HG02970 (cell line): ENCODE data around the gene THAP10.

ENCODE experiments used
- ATAC-seq: cut with Tn5 transposase; IDR thresholded peaks from one replicate; pipeline ENCODE4 v1.9.1; 2021; ENCODE audit warnings: mild to moderate bottlenecking, moderate library complexity, moderate number of reproducible peaks; ENCODE audit not compliant: unreplicated experiment, low FRiP score

Gene THAP10

GRCh38 chr15:70854666-70854976 lies 37.6 kb downstream of the THAP10 start:
- no peak for ATAC-seq

- ATAC-seq: no peak
Observed at GRCh38 chr15:70853973-70854665, 38.1 kb downstream of the THAP10 start, which contains the start of gene LARP6. LARP6 (minus strand) TSS chr15:70854157; CDS start chr15:70854088, 69 bp downstream.

GRCh38 chr15:70853318-70853972 lies 38.8 kb downstream of the THAP10 start:
- no peak for ATAC-seq

- no peak for ATAC-seq
Observed at GRCh38 chr15:70852501-70853317, 39.5 kb downstream of the THAP10 start.

- ATAC-seq: no peak
Observed at GRCh38 chr15:70851889-70852288, 40.3 kb downstream of the THAP10 start.

DNA sequence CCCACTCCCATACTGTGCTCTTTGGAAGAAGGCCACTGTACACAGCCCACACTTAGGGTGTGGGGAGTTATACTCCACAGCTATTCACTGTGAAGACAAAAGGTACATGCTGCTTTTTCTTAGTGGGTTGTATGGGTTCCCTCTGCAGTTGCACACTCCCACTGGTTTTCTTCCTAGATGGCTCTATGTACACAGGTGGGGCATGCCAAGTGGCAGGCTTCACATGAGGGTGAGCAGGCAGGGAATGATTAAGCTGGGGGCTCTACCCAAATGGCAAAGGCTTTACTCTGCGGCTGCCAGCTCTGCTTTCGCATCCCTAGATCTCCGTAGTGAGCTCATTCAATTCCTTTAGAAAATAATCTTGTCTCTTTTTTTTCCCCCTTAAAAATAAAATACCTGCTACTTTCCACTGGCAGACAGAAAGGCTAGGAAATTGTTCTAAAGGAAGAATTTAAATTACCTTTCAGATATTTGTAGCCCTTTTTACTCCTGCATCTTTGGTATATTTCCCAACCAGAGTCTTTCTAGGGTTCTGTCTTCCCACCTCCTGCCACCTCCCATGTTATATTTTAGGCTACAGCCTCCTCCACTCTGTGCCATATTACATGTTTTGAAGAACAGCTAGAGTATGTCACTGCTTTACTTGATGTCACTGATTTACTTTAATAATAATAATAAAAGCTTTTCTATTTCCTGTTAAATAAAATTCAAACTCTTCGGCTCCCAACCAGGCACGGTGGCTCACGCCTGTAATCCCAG lies 46.5 kb downstream of the THAP10 start:
- ATAC-seq: no peak

DNA sequence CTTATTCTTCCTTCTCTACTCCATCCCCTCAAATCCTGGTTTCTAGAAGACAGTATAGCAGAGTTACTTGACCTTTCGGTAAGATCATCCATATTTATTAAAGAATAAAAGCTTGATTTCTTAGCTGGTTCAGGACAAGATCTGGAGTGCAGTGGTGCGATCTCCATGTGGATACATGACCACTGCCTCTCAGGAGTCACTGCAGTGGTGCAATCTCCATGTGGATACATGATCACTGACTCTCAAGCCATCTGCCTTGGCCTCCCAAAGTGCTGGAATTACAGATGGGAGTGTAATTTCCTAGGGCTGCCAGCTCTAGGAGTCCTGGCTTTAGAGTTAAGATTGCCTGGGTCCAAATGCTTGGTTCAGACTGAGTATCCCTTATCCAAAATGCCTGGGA lies 54.8 kb downstream of the THAP10 start:
- ATAC-seq: no peak

GRCh38 chr15:70835841-70836240 lies 56.4 kb downstream of the THAP10 start:
- ATAC-seq: no peak

DNA sequence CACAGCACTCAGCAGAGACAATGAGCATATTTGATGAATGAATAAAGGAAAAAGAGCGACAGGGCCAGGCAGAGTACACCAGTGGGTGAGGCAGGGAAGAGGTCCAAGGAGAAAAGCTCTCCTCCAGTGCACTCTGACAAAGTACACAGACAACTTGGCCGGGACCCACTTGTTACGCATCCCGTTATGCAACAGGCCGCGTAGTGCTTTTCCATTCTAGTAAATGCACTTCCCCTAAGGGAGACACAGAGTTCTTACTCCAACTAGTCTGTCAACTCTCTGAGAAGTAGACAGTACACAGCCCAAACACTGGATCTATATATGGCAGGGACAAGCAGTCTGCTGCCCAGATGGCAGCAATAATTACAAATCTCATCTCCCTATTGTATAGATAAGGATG lies 56.8 kb downstream of the THAP10 start:
- ATAC-seq: no peak

- no peak for ATAC-seq
Observed at GRCh38 chr15:70834999-70835398, 57.2 kb downstream of the THAP10 start.

DNA sequence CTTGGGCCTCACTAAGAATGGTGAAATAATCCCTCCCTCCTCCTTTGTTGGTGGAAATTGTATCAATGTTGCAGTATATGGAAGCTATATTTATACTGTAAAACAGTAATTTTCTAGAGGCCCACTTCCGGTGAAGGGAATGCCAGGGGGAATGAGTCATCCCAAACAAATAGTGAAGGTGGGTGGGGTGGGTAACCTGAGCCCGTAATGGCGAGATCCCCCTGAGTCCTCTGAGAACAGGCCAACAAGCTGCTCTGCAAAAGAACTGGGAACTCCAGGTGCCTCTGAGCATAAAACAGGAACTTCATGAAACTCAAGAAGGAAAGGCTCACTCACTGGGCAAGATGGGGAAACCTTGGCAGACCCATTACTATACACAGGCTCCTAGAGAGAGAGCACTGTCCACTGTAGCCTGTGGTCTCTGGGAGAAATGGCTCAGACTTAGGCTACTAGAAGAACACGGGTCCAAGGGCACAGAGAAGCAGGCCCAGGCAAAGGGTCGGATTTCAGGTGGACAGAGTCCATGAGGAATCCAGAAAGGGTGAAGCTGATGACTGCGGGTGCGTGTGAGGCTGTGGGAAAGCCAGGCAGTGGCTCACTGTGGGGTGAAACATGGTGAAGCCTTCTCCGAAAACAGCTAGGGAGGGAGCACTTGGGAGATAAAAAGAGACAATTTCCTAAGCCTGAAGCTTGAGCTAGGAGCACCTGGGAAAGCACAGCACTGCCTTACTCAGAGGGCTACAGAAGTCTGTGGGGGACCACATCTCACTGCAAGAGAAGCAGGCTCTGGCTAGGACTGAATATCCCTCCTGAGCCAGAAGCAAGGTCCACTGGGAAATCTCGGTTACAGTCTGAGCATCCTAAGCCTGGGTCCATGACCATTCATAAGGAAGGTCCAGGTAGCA lies 58.1 kb downstream of the THAP10 start:
- ATAC-seq: no peak

GRCh38 chr15:70833422-70833821 lies 58.8 kb downstream of the THAP10 start:
- ATAC-seq: no peak

DNA sequence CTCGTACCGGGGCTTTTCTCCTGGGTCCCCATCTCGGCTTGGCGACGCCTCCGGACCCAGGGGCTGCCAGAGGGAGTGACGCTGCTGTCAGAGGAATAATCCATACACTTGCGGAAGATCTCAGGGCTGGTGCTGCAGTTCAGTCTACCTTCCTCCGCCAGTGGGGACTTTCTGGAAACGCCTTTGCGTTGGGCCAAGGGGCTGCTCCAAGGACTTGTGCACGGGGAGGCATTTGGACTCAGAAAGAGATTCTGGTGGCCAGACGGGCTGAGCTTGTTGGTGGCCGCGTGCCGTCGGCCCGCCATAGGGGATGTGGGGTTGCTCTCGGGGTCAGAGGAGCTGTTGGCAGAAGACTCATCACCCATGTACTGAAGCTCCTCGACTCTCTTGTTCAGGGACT lies 60.1 kb downstream of the THAP10 start:
- ATAC-seq: no peak
